Myocyte (in vitro differentiated cells): Measurements from ENCODE around the gene CREG2. TPM values are rescaled to one million over a fixed set of nuclear protein-coding genes. Genes with fewer than 3 reads are reported as not detected.
"Not testable (repeated sequence)": the region's sequence is repeated elsewhere in the genome, so short reads cannot be mapped to it uniquely, and the experiment has no call there.

Experiments
- DNase-seq: peaks from one replicate; pipeline ENCODE4 v3.0.0-alpha.2; 2012; ENCODE audit warnings: low read depth
- total RNA-seq: library from RNA; depleted of rRNA; stranded (reverse); fragments of >200 nt; gene quantifications from 2 replicates; pipeline ENCODE4 v1.2.3, GENCODE V29; 2014

Gene CREG2
- total RNA-seq, 1 donor from 2014 or later = 6.9 TPM

GRCh38 chr2:101375653-101376052 lies 11.7 kb downstream of the CREG2 start:
- DNase-seq = no peak

GRCh38 chr2:101374821-101375561 lies 12.3 kb downstream of the CREG2 start:
- DNase-seq = no peak

GRCh38 chr2:101372792-101373191 lies 14.5 kb downstream of the CREG2 start:
- no peak for DNase-seq

- no peak for DNase-seq
Measured at GRCh38 chr2:101371636-101372035, 15.7 kb downstream of the CREG2 start.

GRCh38 chr2:101369100-101369499 lies 18.2 kb downstream of the CREG2 start:
- no peak for DNase-seq

GRCh38 chr2:101368376-101368775 lies 18.9 kb downstream of the CREG2 start:
- no peak for DNase-seq

- no peak for DNase-seq
Measured at GRCh38 chr2:101367508-101367907, 19.8 kb downstream of the CREG2 start.

- no peak for DNase-seq
Measured at GRCh38 chr2:101364878-101365277, 22.4 kb downstream of the CREG2 start.

- no peak for DNase-seq
Measured at GRCh38 chr2:101362777-101363176, 24.5 kb downstream of the CREG2 start.

GRCh38 chr2:101362316-101362715 lies 25.0 kb downstream of the CREG2 start:
- DNase-seq = no peak

- DNase-seq = no peak
Measured at GRCh38 chr2:101361522-101361921, 25.8 kb downstream of the CREG2 start.

GRCh38 chr2:101361121-101361520 lies 26.2 kb downstream of the CREG2 start:
- no peak for DNase-seq

- peak; percentile 41 for DNase-seq
Measured at GRCh38 chr2:101360232-101360631, 27.1 kb downstream of the CREG2 start.

GRCh38 chr2:101359410-101359954 lies 27.8 kb downstream of the CREG2 start:
- DNase-seq = no peak

- no peak for DNase-seq
Measured at GRCh38 chr2:101357376-101357775, 29.9 kb downstream of the CREG2 start.

GRCh38 chr2:101356521-101356920 lies 30.8 kb downstream of the CREG2 start:
- peak; percentile 26 for DNase-seq

GRCh38 chr2:101356055-101356454 lies 31.2 kb downstream of the CREG2 start:
- DNase-seq = no peak

GRCh38 chr2:101355401-101356054 lies 31.8 kb downstream of the CREG2 start:
- DNase-seq = no peak

- no peak for DNase-seq
Measured at GRCh38 chr2:101354420-101355311, 32.6 kb downstream of the CREG2 start.

- not testable (repeated sequence) for DNase-seq
Measured at GRCh38 chr2:101352631-101353030, 34.7 kb downstream of the CREG2 start.

- DNase-seq = no peak
Measured at GRCh38 chr2:101351207-101351606, 36.1 kb downstream of the CREG2 start.
